HAP-1 (cell line): ENCODE data around the gene MICALL2.
"Not testable (repeated sequence)": the region's sequence is repeated elsewhere in the genome, so short reads cannot be mapped to it uniquely, and the experiment has no call there.

Experiments
- DNase-seq, 2 experiments: peaks; one replicate each; pipeline ENCODE4 v3.0.0-alpha.2; 2016 to 2020; ENCODE audit warnings: low spot score in 2 of 2
- H3K27me3 ChIP-seq: fragments of 250-450 bp; sonication (Bioruptor Pico); 2 replicates; pipeline ENCODE4 v1.5.1; 2020; ENCODE audit warnings: low read depth, mild to moderate bottlenecking, moderate library complexity
- H3K36me3 ChIP-seq: fragments of 250-450 bp; sonication (Bioruptor Pico); replicated peaks from 2 replicates; pipeline ENCODE4 v1.5.1; 2020; ENCODE audit warnings: mild to moderate bottlenecking
- H3K4me1 ChIP-seq: fragments of 250-450 bp; sonication (Bioruptor Pico); 2 replicates; pipeline ENCODE4 v1.5.1; 2020; ENCODE audit warnings: mild to moderate bottlenecking
- H3K4me3 ChIP-seq: fragments of 250-450 bp; sonication (Bioruptor Pico); 2 replicates; pipeline ENCODE4 v1.5.1; 2020; ENCODE audit warnings: mild to moderate bottlenecking, moderate library complexity
- H3K9me3 ChIP-seq: fragments of 250-450 bp; sonication (Bioruptor Pico); 2 replicates; pipeline ENCODE4 v1.5.1; 2020; ENCODE audit warnings: mild to moderate bottlenecking, moderate library complexity
- in situ Hi-C: fragments of 300-500 bp; cut with MboI; formaldehyde crosslinking; loops from 3 replicates; pipeline ENCODE4 v1.14.3; 2020; ENCODE audit warnings: low sequenced_read_pairs, inconsistent platforms, mixed read lengths

The MICALL2 gene

DNA sequence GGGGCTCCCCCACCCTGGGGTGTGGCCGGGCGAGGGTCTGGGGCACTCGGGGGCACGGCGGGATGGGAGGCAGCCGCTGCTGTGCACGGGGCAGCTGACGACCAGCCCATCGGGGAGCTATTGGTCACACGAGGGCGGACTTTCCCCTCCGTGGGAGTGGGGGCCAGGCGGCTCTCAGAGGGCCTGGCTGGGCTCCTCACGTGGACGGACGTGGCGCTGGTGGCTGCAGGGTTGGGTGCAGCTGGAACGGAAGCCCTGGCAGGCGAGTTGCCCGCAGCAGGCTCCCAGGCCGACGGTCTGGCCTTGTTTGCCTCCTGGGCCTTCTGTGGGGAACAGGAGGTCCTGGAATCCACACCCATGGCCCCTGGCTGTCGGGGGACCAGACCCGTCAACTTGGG is 14.3 kb downstream of the MICALL2 start:
- Histone ChIP-seq H3K36me3 (no peaks in the 10 kb centered on the region), H3K9me3 (no peaks in the 10 kb centered on the region), H3K27me3 (no peaks in the 10 kb centered on the region), H3K4me3 (no peak overlapping the region), H3K4me1 (no peaks in the 10 kb centered on the region)
- in situ Hi-C loops = no loop called here
- no peak for DNase-seq

DNA sequence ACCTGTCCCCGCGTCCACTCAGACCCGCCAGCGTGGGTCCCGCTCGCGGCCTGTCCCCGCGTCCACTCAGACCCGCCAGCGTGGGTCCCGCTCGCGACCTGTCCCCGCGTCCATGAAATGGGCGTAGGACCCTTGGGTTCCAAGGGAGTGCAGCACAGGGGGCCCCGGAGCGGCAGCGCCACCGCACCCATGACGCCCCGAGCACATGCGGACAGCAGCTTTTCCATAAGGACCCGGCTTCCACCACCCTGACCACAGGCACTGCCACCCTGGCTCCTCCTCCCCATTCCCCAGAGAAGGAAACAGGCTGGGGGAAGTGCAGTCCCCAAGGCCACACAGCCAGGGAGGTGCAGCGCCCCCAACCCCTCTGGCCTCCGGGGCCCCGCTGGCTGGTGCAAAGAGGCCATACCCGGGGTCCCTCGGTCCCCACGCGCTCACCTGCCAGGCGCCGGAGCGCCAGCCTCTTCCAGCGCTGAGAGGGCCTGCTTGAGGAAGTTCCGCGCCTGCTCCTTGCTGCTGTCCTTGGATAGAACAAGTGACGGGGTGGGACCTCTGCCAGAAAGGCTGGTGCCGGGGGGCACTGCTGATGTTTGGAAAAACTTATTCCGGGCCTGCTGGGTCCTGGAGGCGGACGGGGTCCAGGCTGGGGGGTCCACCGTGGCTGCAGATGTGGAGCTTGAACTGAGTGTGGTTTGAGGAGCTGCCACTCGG is 14.9 kb downstream of the MICALL2 start:
- Histone ChIP-seq H3K36me3 (no peaks in the 10 kb centered on the region), H3K27me3 (no peaks in the 10 kb centered on the region), H3K4me1 (no peaks in the 10 kb centered on the region), H3K9me3 (no peaks in the 10 kb centered on the region), H3K4me3 (no peak overlapping the region)
- DNase-seq = no peak
- in situ Hi-C loops = no loop called here

DNA sequence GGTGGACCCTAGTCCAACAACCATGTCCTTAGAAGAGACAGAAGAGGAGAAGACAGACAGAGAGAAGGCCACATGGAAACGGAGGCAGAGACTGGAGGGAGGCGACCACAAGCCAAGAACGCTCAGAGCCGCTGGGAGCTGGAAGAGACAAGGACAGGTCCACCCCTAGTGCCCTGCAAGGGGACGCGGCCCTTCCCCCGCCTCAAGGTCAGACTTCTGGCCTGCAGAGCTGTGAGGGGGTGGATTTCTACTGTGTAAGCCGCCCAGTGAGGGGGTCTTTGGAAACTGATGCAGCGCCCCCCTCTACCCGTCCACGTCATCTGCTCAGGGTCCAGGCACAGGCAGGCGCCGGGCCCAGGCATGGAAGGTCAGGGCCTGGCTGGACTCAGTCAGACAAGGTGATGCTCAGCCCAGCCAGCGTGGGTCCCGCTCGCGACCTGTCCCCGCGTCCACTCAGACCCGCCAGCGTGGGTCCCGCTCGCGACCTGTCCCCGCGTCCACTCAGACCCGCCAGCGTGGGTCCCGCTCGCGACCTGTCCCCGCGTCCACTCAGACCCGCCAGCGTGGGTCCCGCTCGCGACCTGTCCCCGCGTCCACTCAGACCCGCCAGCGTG is 15.6 kb downstream of the MICALL2 start:
- H3K9me3 ChIP-seq, H3K36me3 ChIP-seq, DNase-seq, in situ Hi-C loops, H3K4me1 ChIP-seq, H3K4me3 ChIP-seq, H3K27me3 ChIP-seq: not testable (repeated sequence)

DNA sequence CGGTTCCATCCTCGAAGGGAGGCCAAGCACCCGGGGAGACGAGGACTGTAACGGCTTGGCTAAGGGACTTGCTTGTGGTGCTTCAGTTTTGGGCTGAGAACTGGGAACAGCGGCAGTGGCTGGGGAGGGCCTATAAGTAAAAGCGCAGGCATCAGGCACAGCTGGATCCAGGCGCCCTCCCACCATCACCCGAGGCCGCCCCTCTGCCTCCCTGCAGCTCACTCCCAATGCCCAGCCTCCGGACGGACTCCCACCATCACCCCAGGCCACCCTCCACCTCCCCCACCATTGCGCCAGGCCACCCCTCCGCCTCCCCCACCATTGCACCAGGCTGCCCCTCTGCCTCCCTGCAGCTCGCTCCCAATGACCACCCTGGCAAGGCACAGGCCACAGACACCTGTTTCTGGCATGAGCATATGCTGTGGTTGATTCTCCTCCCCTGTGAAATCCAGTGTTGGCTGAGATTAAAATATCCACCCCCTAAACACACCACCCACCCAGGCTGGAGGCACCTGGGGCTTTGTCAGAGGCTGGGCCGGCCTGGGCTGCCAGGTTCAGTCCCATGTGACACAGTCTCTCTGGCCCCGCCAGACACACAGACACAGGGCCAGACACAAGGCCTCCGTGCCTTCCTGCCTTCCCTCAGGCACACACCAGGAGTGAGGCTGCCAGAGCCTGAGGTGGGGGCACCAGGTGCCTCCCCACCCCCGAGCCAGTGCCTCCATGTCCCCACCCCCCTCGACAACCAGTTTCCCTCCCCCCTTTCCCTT is 16.7 kb downstream of the MICALL2 start:
- Histone ChIP-seq H3K27me3 (no peaks in the 10 kb centered on the region), H3K4me3 (no peak overlapping the region), H3K36me3 (no peaks in the 10 kb centered on the region), H3K4me1 (no peaks in the 10 kb centered on the region), H3K9me3 (no peaks in the 10 kb centered on the region)
- DNase-seq = no peak
- in situ Hi-C loops = no loop called here

DNA sequence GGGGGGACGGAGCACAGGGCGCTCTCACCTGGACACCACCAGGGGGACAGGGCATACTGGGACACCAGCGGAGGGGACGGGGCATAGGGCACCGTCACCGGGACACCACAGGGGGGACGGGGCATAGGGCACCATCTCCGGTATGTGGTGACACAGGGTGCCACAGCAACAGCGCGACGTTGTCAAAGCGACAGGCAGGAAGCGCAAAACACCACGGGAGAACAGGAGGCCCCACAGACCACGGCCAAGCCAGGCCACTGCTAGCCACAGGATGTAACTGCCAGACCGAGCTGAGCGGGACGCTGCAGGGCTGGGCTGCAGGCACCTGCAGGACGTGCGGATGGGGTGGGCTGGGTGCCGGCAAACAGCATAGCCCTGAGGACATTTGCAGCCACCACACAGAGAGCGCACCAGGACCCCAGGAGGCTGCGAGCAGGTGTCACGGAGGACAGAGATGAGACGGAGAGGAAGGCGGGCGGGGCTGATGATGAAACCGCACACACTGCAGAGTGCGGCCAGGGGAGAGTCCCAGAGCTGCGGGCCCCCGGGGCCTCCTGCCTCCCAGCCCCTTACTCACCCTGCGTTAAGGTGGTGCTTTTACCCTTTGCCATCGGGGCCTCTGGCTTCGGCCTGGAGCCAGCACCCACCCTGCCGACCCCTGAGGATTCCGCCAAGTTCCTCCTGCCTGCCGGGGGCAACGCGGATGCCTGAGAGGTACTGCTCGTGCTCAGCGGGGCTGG is 17.5 kb downstream of the MICALL2 start:
- no peak overlapping the region for H3K4me3 ChIP-seq
- H3K27me3 ChIP-seq = no peaks in the 10 kb centered on the region
- no peaks in the 10 kb centered on the region for H3K4me1 ChIP-seq
- DNase-seq = no peak
- in situ Hi-C loops = no loop called here
- no peaks in the 10 kb centered on the region for H3K9me3 ChIP-seq
- no peaks in the 10 kb centered on the region for H3K36me3 ChIP-seq

DNA sequence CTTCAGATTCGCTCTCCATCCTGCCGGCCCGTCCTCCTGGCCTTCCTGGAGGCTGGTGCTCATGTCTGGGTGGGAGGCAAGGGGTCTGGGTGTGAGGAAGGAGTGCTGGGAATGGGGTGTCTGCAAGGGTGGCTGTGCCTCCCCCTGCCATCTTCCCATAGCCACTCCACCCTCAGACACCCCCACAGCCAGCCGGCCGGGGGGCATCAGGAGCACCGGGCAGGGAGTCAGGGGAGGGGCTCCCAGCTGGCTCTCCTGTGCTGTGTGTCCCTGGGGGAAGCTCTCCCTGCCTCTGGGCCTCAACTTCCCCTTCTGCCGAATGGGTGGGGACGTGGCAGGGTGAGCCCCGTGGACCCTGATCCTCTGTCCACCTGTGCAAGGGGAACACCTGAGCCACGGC is 18.6 kb downstream of the MICALL2 start:
- Histone ChIP-seq H3K4me1 (no peaks in the 10 kb centered on the region), H3K4me3 (no peak overlapping the region), H3K36me3 (no peaks in the 10 kb centered on the region), H3K27me3 (no peaks in the 10 kb centered on the region), H3K9me3 (no peaks in the 10 kb centered on the region)
- no peak for DNase-seq
- in situ Hi-C loops = no loop called here

DNA sequence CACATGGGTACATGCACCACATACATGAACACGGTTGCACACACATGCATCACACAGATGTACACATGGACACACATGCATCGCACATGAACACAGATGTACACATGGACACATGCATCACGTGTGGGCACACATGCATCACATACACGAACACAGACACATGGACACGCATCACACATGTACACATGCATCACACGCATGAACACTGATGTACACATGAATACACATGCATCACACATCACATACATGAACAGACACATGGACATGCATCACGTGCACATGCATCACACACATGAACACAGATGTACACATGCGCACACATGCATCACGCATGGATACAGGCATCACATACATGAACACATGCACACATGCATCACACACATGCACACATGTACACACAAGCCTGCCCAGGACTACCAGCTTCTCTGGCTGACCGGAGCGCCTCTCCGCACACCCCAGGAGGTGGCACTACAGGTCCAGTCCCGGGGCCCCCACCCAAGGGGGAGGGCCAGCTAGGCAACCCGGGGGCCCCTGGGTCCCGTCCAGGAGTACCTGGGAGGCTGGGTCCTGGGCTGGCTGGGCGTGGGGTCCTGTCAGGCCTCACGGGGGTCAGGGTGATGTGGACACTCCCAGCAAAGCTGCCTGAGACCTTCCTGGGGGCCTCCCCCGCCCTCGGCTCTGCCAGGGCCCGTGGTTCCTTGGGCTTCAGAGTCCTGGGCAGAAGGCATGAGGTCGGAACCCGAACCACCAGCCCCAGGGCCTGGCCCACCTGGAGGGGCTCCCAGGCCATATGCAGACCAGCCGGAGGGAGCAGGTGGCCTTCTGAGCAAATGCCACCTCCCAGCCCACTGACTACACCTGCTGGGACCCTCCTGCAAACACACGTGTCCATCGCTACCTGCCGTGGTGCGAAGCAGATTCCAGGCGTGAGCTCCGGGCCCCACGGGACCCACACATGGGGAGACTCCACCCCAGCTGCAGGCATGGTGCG is 19.6 kb downstream of the MICALL2 start:
- DNase-seq = no peak
- H3K36me3 ChIP-seq = no peaks in the 10 kb centered on the region

DNA sequence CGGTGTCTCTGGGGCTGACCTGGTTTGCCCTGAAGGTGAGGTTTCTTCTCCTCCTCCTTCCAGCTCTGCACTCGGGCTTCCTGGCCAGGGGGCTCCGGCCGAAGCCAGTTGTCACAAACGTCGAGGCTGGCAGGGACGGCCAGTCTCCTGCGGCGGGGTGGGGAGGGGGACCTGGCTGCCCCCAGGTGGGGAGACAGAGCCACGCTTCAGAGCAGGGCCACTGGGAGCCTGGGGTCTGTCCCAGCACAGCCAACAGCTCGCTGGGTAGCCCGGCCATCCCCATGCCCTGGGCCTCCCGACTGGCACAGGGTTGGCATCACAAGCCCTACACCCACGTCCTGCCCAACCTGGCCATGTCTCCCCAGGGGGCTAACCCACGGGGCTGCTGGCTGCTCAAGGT is 20.4 kb downstream of the MICALL2 start:
- in situ Hi-C loops = no loop called here
- Histone ChIP-seq H3K36me3 (no peaks in the 10 kb centered on the region), H3K4me3 (no peak overlapping the region), H3K27me3 (no peaks in the 10 kb centered on the region), H3K9me3 (no peaks in the 10 kb centered on the region), H3K4me1 (no peaks in the 10 kb centered on the region)
- no peak for DNase-seq

More for the DNA sequence above, 19.6 kb downstream of the MICALL2 start:
- no peaks in the 10 kb centered on the region for H3K27me3 ChIP-seq
- H3K4me3 ChIP-seq = no peak overlapping the region
- H3K4me1 ChIP-seq = no peaks in the 10 kb centered on the region
- in situ Hi-C loops = no loop called here
- no peaks in the 10 kb centered on the region for H3K9me3 ChIP-seq

DNA sequence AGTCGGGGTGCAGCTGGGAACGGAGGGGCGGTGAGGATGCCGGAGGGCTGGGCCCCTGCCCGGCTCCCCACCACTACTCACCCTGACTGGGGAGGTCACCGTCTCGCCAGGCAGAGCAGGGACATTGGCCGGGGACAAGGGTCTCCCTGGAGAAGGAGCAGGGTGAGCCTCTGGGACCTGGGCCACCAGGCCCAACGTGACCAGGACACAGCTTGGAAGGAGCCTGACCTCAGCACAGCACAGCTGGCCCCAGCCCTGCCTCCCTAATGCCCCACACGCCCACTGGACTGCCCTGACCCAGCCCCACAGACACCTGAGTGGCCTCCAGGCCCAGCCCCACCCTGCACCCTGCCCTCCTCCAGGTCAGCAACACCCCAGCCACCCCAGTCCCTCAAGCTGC is 21.1 kb downstream of the MICALL2 start:
- in situ Hi-C loops = no loop called here
- no peak overlapping the region for H3K4me3 ChIP-seq
- no peak for DNase-seq
- no peaks in the 10 kb centered on the region for H3K9me3 ChIP-seq
- no peaks in the 10 kb centered on the region for H3K27me3 ChIP-seq
- H3K4me1 ChIP-seq = no peaks in the 10 kb centered on the region
- H3K36me3 ChIP-seq = no peaks in the 10 kb centered on the region

DNA sequence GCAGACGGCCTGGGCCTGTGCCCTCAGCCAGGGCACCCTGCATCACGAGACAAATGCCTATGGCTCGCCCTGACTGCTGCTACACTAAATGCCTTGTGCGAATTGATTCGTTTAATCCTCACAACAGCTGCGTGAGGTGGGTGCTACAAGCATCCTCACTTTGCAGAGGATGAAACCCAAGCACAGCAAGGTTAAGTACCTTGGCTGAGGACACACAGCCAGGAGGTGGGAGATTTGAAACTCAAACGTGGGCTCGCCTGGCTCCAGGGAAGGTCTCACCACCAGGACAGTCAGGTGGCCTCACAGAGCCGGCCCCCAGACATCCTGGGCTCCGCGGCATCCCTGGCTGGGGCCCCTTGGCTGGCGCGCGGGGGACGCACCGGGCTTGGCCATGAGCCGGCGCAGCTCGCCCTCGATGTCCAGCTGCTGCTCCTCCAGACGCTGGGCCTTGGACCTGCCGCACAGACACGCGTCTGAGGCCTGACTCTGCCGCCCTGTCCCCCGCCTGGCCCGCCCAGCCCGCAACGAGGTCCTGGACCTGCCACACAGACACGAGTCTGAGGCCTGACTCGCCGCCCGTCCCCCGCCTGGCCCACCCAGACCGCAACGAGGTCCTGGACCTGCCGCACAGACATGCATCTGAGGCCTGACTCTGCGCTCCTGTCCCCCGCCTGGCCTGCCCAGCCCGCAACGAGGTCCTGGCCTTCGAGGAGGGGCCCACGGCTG is 22.0 kb downstream of the MICALL2 start:
- no peaks in the 10 kb centered on the region for H3K4me1 ChIP-seq
- no peaks in the 10 kb centered on the region for H3K27me3 ChIP-seq
- no peaks in the 10 kb centered on the region for H3K36me3 ChIP-seq
- in situ Hi-C loops = no loop called here
- H3K9me3 ChIP-seq = no peaks in the 10 kb centered on the region
- DNase-seq = no peak
- no peak overlapping the region for H3K4me3 ChIP-seq

DNA sequence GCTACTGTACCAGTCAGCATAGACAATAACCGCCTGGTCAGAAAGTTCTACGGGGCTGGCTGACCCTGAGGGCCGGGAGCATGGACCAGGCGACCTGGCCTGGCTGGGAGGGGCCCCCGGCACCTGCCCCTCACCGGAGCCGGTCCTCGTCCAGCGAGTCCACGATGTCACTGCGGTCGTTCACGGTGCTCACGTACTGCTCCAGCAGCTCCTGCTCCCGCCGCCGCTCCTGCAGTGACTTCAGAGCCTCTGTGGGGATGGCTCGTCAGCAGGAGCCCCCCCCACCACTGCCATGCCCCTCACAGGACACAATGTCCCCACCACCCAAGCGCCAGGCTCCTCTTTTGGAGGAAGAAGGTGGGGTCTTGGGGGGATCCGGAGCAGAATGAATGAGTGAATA is 22.7 kb downstream of the MICALL2 start:
- no peak overlapping the region for H3K4me3 ChIP-seq
- H3K27me3 ChIP-seq = no peaks in the 10 kb centered on the region; the same call in 1 of the 2 replicates
- H3K4me1 ChIP-seq = no peaks in the 10 kb centered on the region
- in situ Hi-C loops = no loop called here
- H3K36me3 ChIP-seq = no peaks in the 10 kb centered on the region
- H3K9me3 ChIP-seq = no peaks in the 10 kb centered on the region
- DNase-seq = no peak

DNA sequence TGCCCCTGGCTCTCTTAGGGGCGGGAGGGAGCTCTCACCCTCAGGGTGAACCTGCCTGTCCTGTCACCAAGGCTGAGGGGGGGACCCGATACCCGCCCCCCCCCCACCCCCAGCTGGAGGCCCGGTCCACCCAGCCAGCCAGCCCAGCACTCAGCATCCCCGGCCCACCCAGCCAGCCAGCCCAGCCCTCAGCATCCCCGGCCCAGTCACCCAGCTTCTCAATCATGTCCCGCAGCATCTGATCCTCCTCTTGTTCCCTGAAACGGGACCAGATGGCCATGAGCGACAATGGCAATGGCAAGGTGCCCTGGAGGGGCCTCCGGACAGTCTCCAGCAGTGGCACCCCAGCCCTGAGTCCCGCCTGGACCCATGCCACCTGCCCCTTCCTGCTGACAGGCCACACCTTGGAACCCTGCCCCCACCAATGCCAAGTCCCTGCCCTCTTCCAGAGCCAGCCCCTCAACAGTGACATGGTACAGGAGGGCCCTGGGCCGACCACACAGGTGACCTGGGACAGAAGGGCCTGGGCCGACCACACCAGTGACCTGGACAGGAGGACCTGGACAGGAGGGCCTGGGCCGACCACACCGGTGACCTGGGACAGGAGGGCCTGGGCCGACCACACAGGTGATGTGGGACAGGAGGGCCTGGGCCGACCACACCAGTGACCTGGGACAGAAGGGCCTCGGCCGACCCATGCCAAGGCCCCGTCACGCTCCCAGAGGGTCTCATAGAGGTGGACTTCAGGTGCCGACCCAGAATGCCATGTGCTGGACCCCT is 24.2 kb downstream of the MICALL2 start:
- in situ Hi-C loops = no loop called here
- no peaks in the 10 kb centered on the region for H3K4me1 ChIP-seq
- no peak overlapping the region for H3K4me3 ChIP-seq
- H3K9me3 ChIP-seq = no peaks in the 10 kb centered on the region
- no peaks in the 10 kb centered on the region for H3K36me3 ChIP-seq
- DNase-seq = no peak
- no peaks in the 10 kb centered on the region; the same call in 1 of the 2 replicates for H3K27me3 ChIP-seq
